ENCODE measurements around the gene SLC39A11.

SLC39A11 gene

GRCh38 chr17:72924196-72924595 is 168.3 kb downstream of the SLC39A11 start:
- Histone ChIP-seq H3K4me3 (ENCODE audit: low read length) (no peak overlapping the region), H3K27me3 (replicated peaks; ENCODE audit: insufficient read depth, low read length) (no peaks in the 10 kb centered on the region), H3K79me2 (ENCODE audit: low read length) (no peaks in the 10 kb centered on the region), H2AFZ (ENCODE audit: low read length) (no peak overlapping the region), H3K27ac (ENCODE audit: low read length) (no peak overlapping the region), H3K36me3 (replicated peaks; ENCODE audit: insufficient read depth, low read length) (no peaks in the 10 kb centered on the region), H3K4me1 (ENCODE audit: low read length) (no peaks in the 10 kb centered on the region), H3F3A (ENCODE audit: insufficient read depth, low read length) (no peaks in the 10 kb centered on the region), H3K4me2 (ENCODE audit: low read depth, low read length) (no peak overlapping the region), H3K9ac (ENCODE audit: low read length) (no peak overlapping the region), H3K9me3 (replicated peaks; ENCODE audit: insufficient read depth, low read length) (no peaks in the 10 kb centered on the region), H4K20me1 (ENCODE audit: insufficient read depth, low read length) (no peaks in the 10 kb centered on the region), H3K9me2 (replicated peaks; ENCODE audit: insufficient read depth, low read length) (no peaks in the 10 kb centered on the region)
- no peak for DNase-seq
- TF ChIP-seq CTCF (IDR thresholded peaks at IDR 0.05; ENCODE audit: low read length) (no peak), EZH2 (optimal IDR thresholded peaks at IDR 0.05; ENCODE audit: low read depth, low read length) (no peak), EZH2phosphoT487 (IDR thresholded peaks at IDR 0.05; ENCODE audit: low read length) (no peak)

- H3K4me2 ChIP-seq (ENCODE audit: low read depth, low read length), result no peak overlapping the region
- TF ChIP-seq CTCF (IDR thresholded peaks at IDR 0.05; ENCODE audit: low read length) (no peak), EZH2phosphoT487 (IDR thresholded peaks at IDR 0.05; ENCODE audit: low read length) (no peak), EZH2 (optimal IDR thresholded peaks at IDR 0.05; ENCODE audit: low read depth, low read length) (no peak)
- no peaks in the 10 kb centered on the region for H4K20me1 ChIP-seq (ENCODE audit: insufficient read depth, low read length)
- no peak overlapping the region for H3K4me3 ChIP-seq (ENCODE audit: low read length)
- no peak overlapping the region for H2AFZ ChIP-seq (ENCODE audit: low read length)
- no peaks in the 10 kb centered on the region for H3K9me2 ChIP-seq (replicated peaks; ENCODE audit: insufficient read depth, low read length)
- H3K27me3 ChIP-seq (replicated peaks; ENCODE audit: insufficient read depth, low read length), result no peaks in the 10 kb centered on the region
- no peak for DNase-seq
- no peaks in the 10 kb centered on the region for H3K9me3 ChIP-seq (replicated peaks; ENCODE audit: insufficient read depth, low read length)
- no peaks in the 10 kb centered on the region for H3K36me3 ChIP-seq (replicated peaks; ENCODE audit: insufficient read depth, low read length)
- H3K4me1 ChIP-seq (ENCODE audit: low read length), result no peaks in the 10 kb centered on the region
- no peak overlapping the region for H3K27ac ChIP-seq (ENCODE audit: low read length)
- H3F3A ChIP-seq (ENCODE audit: insufficient read depth, low read length), result no peaks in the 10 kb centered on the region
- H3K9ac ChIP-seq (ENCODE audit: low read length), result no peak overlapping the region
- no peaks in the 10 kb centered on the region for H3K79me2 ChIP-seq (ENCODE audit: low read length)
These were observed 170.3 kb downstream of the SLC39A11 start for GRCh38 chr17:72922219-72922618.

- no peaks in the 10 kb centered on the region for H3K27me3 ChIP-seq (replicated peaks; ENCODE audit: insufficient read depth, low read length)
- H3K79me2 ChIP-seq (ENCODE audit: low read length), result no peaks in the 10 kb centered on the region
- H3K9me3 ChIP-seq (replicated peaks; ENCODE audit: insufficient read depth, low read length), result no peaks in the 10 kb centered on the region
- H2AFZ ChIP-seq (ENCODE audit: low read length), result no peak overlapping the region
- no peaks in the 10 kb centered on the region for H3F3A ChIP-seq (ENCODE audit: insufficient read depth, low read length)
- no peak overlapping the region for H3K4me3 ChIP-seq (ENCODE audit: low read length)
- no peak overlapping the region for H3K27ac ChIP-seq (ENCODE audit: low read length)
- no peaks in the 10 kb centered on the region for H3K9me2 ChIP-seq (replicated peaks; ENCODE audit: insufficient read depth, low read length)
- no peak overlapping the region for H3K4me2 ChIP-seq (ENCODE audit: low read depth, low read length)
- H3K9ac ChIP-seq (ENCODE audit: low read length), result no peak overlapping the region
- H3K4me1 ChIP-seq (ENCODE audit: low read length), result no peaks in the 10 kb centered on the region
- H4K20me1 ChIP-seq (ENCODE audit: insufficient read depth, low read length), result no peaks in the 10 kb centered on the region
- no peak for DNase-seq
- TF ChIP-seq CTCF (IDR thresholded peaks at IDR 0.05; ENCODE audit: low read length) (no peak), EZH2phosphoT487 (IDR thresholded peaks at IDR 0.05; ENCODE audit: low read length) (no peak), EZH2 (optimal IDR thresholded peaks at IDR 0.05; ENCODE audit: low read depth, low read length) (no peak)
- H3K36me3 ChIP-seq (replicated peaks; ENCODE audit: insufficient read depth, low read length), result no peaks in the 10 kb centered on the region
These were observed 171.0 kb downstream of the SLC39A11 start for GRCh38 chr17:72921347-72922054.

Measured in MM.1S (cell line).